HEK293 (cell line): Measurements from ENCODE around the gene NKAPD1.
"Not testable (repeated sequence)": the region's sequence is repeated elsewhere in the genome, so short reads cannot be mapped to it uniquely, and the experiment has no call there.

Experiments
- CTCF ChIA-PET: fragments of 350-600 bp; formaldehyde crosslinking; extraction: SDS; loops from one replicate; lab custom pipeline; 2021; ENCODE audit warnings: antibody characterized with exemption; lab: Yijun Ruan, JAX
- POLR2A ChIA-PET: fragments of 300-600 bp; formaldehyde crosslinking; extraction: SDS; loops from one replicate; lab custom pipeline; 2020; ENCODE audit warnings: antibody characterized with exemption, inconsistent platforms; lab: Yijun Ruan, JAX
- H3K27ac ChIP-seq: fragments of 200-500 bp; sonication (Bioruptor generic); 2 replicates; pipeline ENCODE4 v1.5.1; 2014; ENCODE audit warnings: low read depth, low read length, control low read depth, inconsistent platforms; ENCODE audit errors: extremely low read depth
- H3K36me3 ChIP-seq, 2 experiments: fragments of 200-500 bp in 1 of 2; sonication (Bioruptor generic) in 1 of 2; 1 replicate in 1 of 2; 2 replicates in 1 of 2; pipeline ENCODE4 v1.5.1; 2014 to 2017; ENCODE audit warnings: inconsistent platforms in 2 of 2, low read length in 2 of 2; ENCODE audit not compliant: control insufficient read depth in 2 of 2, insufficient read depth in 1 of 2
- H3K4me1 ChIP-seq: fragments of 200-500 bp; sonication (Bioruptor generic); 2 replicates; pipeline ENCODE4 v1.5.1; 2014; ENCODE audit warnings: mild to moderate bottlenecking, low read length, inconsistent platforms; ENCODE audit not compliant: control insufficient read depth, insufficient read depth
- H3K4me3 ChIP-seq: 2 replicates; pipeline ENCODE4 v1.5.1; 2011; ENCODE audit warnings: low read depth, mild to moderate bottlenecking, control low read depth, low read length, moderate library complexity
- H3K9me3 ChIP-seq: fragments of 200-500 bp; sonication (Bioruptor generic); 2 replicates; pipeline ENCODE4 v1.5.1; 2014; ENCODE audit warnings: low read depth, low read length, inconsistent platforms; ENCODE audit not compliant: control insufficient read depth, insufficient read depth
- BCL11A ChIP-seq: fragments of 450-650 bp; formaldehyde crosslinking; IDR thresholded peaks from 2 replicates; pipeline ENCODE4 v1.5.1; 2016; ENCODE audit warnings: low read depth, missing biosample characterization, missing genetic modification characterization
- KLF1 ChIP-seq: fragments of 450-650 bp; formaldehyde crosslinking; IDR thresholded peaks from 2 replicates; pipeline ENCODE4 v1.5.1; 2016; ENCODE audit warnings: missing biosample characterization, missing genetic modification characterization
- SCRT1 ChIP-seq: fragments of 450-650 bp; formaldehyde crosslinking; IDR thresholded peaks from 2 replicates; pipeline ENCODE4 v1.5.1; 2016; ENCODE audit warnings: missing biosample characterization, missing genetic modification characterization, borderline replicate concordance
- SP2 ChIP-seq: fragments of 450-650 bp; formaldehyde crosslinking; IDR thresholded peaks from 2 replicates; pipeline ENCODE4 v1.5.1; 2016; ENCODE audit warnings: missing biosample characterization, missing genetic modification characterization
- ZBTB11 ChIP-seq: fragments of 450-650 bp; formaldehyde crosslinking; conservative IDR thresholded peaks from 2 replicates; pipeline ENCODE4 v1.5.1; 2016; ENCODE audit warnings: low read depth, missing biosample characterization, missing genetic modification characterization
- ZIC2 ChIP-seq: fragments of 450-650 bp; formaldehyde crosslinking; IDR thresholded peaks from 2 replicates; pipeline ENCODE4 v1.5.1; 2016; ENCODE audit warnings: missing biosample characterization, missing genetic modification characterization
- ZNF114 ChIP-seq: fragments of 450-650 bp; formaldehyde crosslinking; IDR thresholded peaks from 2 replicates; pipeline ENCODE4 v1.5.0; 2017; ENCODE audit warnings: missing biosample characterization, missing genetic modification characterization
- ZNF121 ChIP-seq: fragments of 450-650 bp; formaldehyde crosslinking; IDR thresholded peaks from 2 replicates; pipeline ENCODE4 v1.5.1; 2016; ENCODE audit warnings: missing biosample characterization, missing genetic modification characterization
- ZNF335 ChIP-seq: fragments of 450-650 bp; formaldehyde crosslinking; conservative IDR thresholded peaks from 2 replicates; pipeline ENCODE4 v1.5.1; 2016; ENCODE audit warnings: missing biosample characterization, missing genetic modification characterization
- ZNF600 ChIP-seq: fragments of 450-650 bp; formaldehyde crosslinking; IDR thresholded peaks from 2 replicates; pipeline ENCODE4 v1.5.1; 2016; ENCODE audit warnings: missing biosample characterization, missing genetic modification characterization
- ZNF704 ChIP-seq: fragments of 450-650 bp; formaldehyde crosslinking; IDR thresholded peaks from 2 replicates; pipeline ENCODE4 v1.5.1; 2016; ENCODE audit warnings: missing biosample characterization, missing genetic modification characterization
- ZNF768 ChIP-seq: fragments of 450-650 bp; formaldehyde crosslinking; IDR thresholded peaks from 2 replicates; pipeline ENCODE4 v1.5.1; 2018; ENCODE audit warnings: missing biosample characterization, mild to moderate bottlenecking, missing genetic modification characterization
- ZSCAN18 ChIP-seq: fragments of 450-650 bp; formaldehyde crosslinking; IDR thresholded peaks from 2 replicates; pipeline ENCODE4 v1.5.1; 2016; ENCODE audit warnings: missing biosample characterization, missing genetic modification characterization

The NKAPD1 gene

GRCh38 chr11:112024773-112025678 lies 49.1 kb upstream of the NKAPD1 start, which contains the start of gene DLAT (continued):
- TF ChIP-seq ZNF335 (tag by site-specific recombination) = peak; percentile 93
- TF ChIP-seq ZSCAN18 (tag by site-specific recombination) = no peak
- TF ChIP-seq ZNF114 (tag by site-specific recombination) = no peak
- TF ChIP-seq ZBTB11 = peak; percentile 89
- peak; percentile 59; the same call in 1 of the 2 replicates for TF ChIP-seq SCRT1 (tag by site-specific recombination)
- TF ChIP-seq KLF1 = peak; percentile 72
- peak; percentile 47 for TF ChIP-seq SP2
- TF ChIP-seq BCL11A (tag by site-specific recombination) = peak; percentile 66; the same call in 1 of the 2 replicates
- TF ChIP-seq ZNF121 (tag by site-specific recombination) = no peak
- peak; percentile 63 for TF ChIP-seq ZIC2
- TF ChIP-seq ZNF768 (tag by site-specific recombination) = no peak
- 0 out of 2 replicates have a peak, but pooled peaks have one; percentile 36 for TF ChIP-seq ZNF600 (tag by site-specific recombination)
- TF ChIP-seq, all 188 proteins: peak for 63

GRCh38 chr11:112025707-112026106 lies 48.4 kb upstream of the NKAPD1 start:
- H3K27ac ChIP-seq = peak overlapping the region; percentile 77; the same call in 1 of the 2 replicates
- CTCF ChIA-PET = no interaction called here
- POLR2A ChIA-PET = no interaction called here

GRCh38 chr11:112026784-112027410 lies 47.2 kb upstream of the NKAPD1 start:
- H3K9me3 ChIP-seq, H3K4me1 ChIP-seq, H3K27ac ChIP-seq, H3K4me3 ChIP-seq, CTCF ChIA-PET, POLR2A ChIA-PET: not testable (repeated sequence)
- H3K36me3 ChIP-seq = peaks cover 8 to 43% of the 10 kb centered on the region in 2 experiments

More at GRCh38 chr11:112025707-112026106, 48.4 kb upstream of the NKAPD1 start:
- Histone ChIP-seq H3K4me3 (peak overlapping the region; percentile 98), H3K9me3 (no peaks in the 10 kb centered on the region), H3K4me1 (no peaks in the 10 kb centered on the region), H3K36me3 (peaks cover 0 to 36% of the 10 kb centered on the region in 2 experiments; a peak in 1 of 3 replicates)
- TF ChIP-seq ZNF704 = no peak
